GM23338 (cell line): ENCODE measurements around the gene COA1.

Experiments used
- CREB1 ChIP-seq: fragments of 250-450 bp; sonication (Bioruptor Pico); IDR thresholded peaks from 2 replicates; pipeline ENCODE4 v1.5.0; 2020; ENCODE audit warnings: low read depth, mild to moderate bottlenecking, moderate library complexity
- EZH2 ChIP-seq: fragments of 200-600 bp; sonication (generic); IDR thresholded peaks from one replicate; pipeline ENCODE4 v1.8.0; 2017; ENCODE audit warnings: antibody characterized with exemption, mild to moderate bottlenecking, low read depth; ENCODE audit not compliant: unreplicated experiment
- EZH2phosphoT487 ChIP-seq: fragments of 200-600 bp; sonication (generic); IDR thresholded peaks from one replicate; pipeline ENCODE4 v1.8.1; 2018; ENCODE audit warnings: antibody characterized with exemption; ENCODE audit not compliant: unreplicated experiment
- JUNB ChIP-seq: IDR thresholded peaks from one replicate; pipeline ENCODE4 v1.6.1; 2016; ENCODE audit warnings: antibody characterized with exemption; ENCODE audit not compliant: unreplicated experiment
- NANOG ChIP-seq: IDR thresholded peaks from 2 replicates; pipeline ENCODE4 v1.6.1; 2016; ENCODE audit warnings: antibody characterized with exemption, borderline replicate concordance
- POLR2AphosphoS5 ChIP-seq: IDR thresholded peaks from 2 replicates; pipeline ENCODE4 v1.6.1; 2016; ENCODE audit warnings: antibody characterized with exemption, low read depth
- REST ChIP-seq: IDR thresholded peaks from one replicate; pipeline ENCODE4 v1.6.1; 2018; ENCODE audit warnings: antibody characterized with exemption; ENCODE audit not compliant: unreplicated experiment
- STAT1 ChIP-seq: IDR thresholded peaks from one replicate; pipeline ENCODE4 v1.6.1; 2016; ENCODE audit warnings: antibody characterized with exemption; ENCODE audit not compliant: unreplicated experiment
- ZNF114 ChIP-seq: fragments of 250-450 bp; sonication (Bioruptor Pico); IDR thresholded peaks from 2 replicates; pipeline ENCODE4 v1.5.0; 2020; ENCODE audit warnings: mild to moderate bottlenecking, moderate library complexity
- ZNF462 ChIP-seq: fragments of 250-450 bp; sonication (Bioruptor Pico); IDR thresholded peaks from 2 replicates; pipeline ENCODE4 v1.5.0; 2020; ENCODE audit warnings: mild to moderate bottlenecking, moderate library complexity
- TF ChIP-seq, protein P1 (sequence below), 2 experiments: fragments of 200-600 bp in 1 of 2; sonication (generic) in 1 of 2; conservative IDR thresholded peaks; 2 replicates each; pipeline versions ENCODE4 v1.5.1 to v1.6.1; 2016 to 2017; ENCODE audit warnings: antibody characterized with exemption in 2 of 2, low read depth in 2 of 2, mild to moderate bottlenecking in 2 of 2, moderate library complexity in 1 of 2

DNA sequence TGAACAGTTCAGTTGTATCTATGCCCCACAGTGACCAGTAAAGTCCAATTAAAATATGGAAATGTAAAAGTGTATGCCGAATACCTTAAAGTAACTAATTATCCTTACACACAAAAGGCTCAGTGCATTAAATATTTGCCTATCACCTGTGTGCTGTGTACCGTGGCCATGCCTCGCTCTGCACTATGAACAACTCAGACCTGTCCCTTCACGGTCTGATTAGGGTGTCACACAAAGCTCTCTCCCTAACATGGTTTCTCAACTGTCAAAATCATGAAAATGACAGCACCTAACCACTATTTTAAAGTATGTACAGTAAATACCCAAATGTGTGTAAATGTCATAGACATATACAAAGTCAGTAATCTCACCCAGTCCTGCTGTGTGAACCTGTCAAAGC is 103.3 kb downstream of the COA1 start:
- TF ChIP-seq EZH2phosphoT487 (no peak), POLR2AphosphoS5 (no peak), ZNF462 (no peak), EZH2 (no peak), CREB1 (CRISPR knock-in tag) (no peak), ZNF114 (CRISPR knock-in tag) (no peak), JUNB (no peak), REST (no peak), NANOG (no peak), STAT1 (no peak)
- TF ChIP-seq, protein P1, sequence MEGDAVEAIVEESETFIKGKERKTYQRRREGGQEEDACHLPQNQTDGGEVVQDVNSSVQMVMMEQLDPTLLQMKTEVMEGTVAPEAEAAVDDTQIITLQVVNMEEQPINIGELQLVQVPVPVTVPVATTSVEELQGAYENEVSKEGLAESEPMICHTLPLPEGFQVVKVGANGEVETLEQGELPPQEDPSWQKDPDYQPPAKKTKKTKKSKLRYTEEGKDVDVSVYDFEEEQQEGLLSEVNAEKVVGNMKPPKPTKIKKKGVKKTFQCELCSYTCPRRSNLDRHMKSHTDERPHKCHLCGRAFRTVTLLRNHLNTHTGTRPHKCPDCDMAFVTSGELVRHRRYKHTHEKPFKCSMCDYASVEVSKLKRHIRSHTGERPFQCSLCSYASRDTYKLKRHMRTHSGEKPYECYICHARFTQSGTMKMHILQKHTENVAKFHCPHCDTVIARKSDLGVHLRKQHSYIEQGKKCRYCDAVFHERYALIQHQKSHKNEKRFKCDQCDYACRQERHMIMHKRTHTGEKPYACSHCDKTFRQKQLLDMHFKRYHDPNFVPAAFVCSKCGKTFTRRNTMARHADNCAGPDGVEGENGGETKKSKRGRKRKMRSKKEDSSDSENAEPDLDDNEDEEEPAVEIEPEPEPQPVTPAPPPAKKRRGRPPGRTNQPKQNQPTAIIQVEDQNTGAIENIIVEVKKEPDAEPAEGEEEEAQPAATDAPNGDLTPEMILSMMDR (conservative IDR thresholded peaks at IDR 0.05; ENCODE audit: low read depth in 2 of 2) = no peak
